Spleen (tissue), 7 donors: Measurements from ENCODE around the gene CEP41.

ENCODE experiments used
- POLR2A ChIP-seq, 3 donors: fragments of 450-650 bp; IDR thresholded peaks; one replicate each; pipeline ENCODE4 v1.5.1; 2017; ENCODE audit warnings: antibody characterized with exemption in 3 of 3, mild to moderate bottlenecking in 1 of 3
- TF ChIP-seq, protein P1 (sequence below), 11 experiments: fragments of 200-600 bp in 7 of 11; fragments of 450-650 bp in 4 of 11; sonication (generic) in 4 of 11; IDR thresholded peaks in 8 of 11; conservative IDR thresholded peaks in 3 of 11; 1 replicate in 7 of 11; 2 replicates in 4 of 11; pipeline versions ENCODE4 v1.4.0 to v1.8.0; 2016 to 2021; ENCODE audit warnings: antibody characterized with exemption in 11 of 11, inconsistent platforms in 4 of 11, mild to moderate bottlenecking in 1 of 11
- donor health status: DM: no; HTN: no; CAD: no; lungs with moderate emphysema.
- donor health status: DM: no; HTN: no; CAD: no.
- donor health status: DM: no; HTN: no; CAD: no.

DNA sequence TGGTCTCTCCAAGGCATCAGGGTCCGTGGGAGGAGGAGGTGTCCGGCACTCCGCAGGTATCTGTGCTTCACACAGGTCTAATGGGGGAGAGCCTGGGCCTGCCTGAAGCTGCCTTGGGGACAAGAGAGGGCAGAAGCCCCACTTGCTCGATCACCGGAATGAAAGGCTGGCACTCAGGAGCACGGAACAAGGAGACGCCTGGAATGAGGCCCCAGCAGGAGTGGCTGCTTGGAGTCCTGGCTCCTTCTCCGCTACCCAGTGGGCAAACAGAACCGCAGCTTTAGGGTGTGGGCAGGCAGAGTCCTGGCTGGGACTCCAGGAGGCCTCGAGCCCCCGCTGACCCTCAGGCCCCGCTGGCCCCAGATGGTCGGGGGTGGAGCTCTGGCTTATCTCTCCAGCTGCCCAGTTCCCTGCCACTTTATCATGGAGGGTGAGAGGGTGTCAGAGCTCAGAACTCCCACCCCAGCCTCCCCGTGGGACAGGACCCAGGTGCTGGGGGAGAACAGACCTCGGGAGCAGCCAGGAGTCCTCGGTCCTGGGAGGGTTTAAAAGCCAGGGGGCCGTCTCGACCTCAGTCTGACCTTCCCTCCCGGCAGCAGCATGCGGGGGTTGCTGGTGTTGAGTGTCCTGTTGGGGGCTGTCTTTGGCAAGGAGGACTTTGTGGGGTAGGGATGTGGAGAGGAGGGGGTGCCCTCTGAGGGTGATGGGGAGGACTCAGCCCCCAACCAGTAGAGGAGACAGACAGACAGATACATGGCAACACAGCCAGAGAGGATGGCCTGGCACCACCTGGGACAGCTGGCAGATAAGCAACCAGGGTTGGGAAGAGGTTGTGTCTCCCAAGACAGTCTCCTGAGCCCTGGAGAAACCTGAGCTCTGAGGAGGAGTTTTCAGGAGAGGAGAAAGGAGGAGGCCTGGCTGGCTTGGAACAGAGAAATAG, 60.6 kb downstream of the CEP41 start, which contains the start of gene CPA1:
- TF ChIP-seq, protein P1, sequence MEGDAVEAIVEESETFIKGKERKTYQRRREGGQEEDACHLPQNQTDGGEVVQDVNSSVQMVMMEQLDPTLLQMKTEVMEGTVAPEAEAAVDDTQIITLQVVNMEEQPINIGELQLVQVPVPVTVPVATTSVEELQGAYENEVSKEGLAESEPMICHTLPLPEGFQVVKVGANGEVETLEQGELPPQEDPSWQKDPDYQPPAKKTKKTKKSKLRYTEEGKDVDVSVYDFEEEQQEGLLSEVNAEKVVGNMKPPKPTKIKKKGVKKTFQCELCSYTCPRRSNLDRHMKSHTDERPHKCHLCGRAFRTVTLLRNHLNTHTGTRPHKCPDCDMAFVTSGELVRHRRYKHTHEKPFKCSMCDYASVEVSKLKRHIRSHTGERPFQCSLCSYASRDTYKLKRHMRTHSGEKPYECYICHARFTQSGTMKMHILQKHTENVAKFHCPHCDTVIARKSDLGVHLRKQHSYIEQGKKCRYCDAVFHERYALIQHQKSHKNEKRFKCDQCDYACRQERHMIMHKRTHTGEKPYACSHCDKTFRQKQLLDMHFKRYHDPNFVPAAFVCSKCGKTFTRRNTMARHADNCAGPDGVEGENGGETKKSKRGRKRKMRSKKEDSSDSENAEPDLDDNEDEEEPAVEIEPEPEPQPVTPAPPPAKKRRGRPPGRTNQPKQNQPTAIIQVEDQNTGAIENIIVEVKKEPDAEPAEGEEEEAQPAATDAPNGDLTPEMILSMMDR (IDR thresholded peaks at IDR 0.05 in 8 of 11, conservative IDR thresholded peaks at IDR 0.05 in 3 of 11) = no peak
- no peak for TF ChIP-seq POLR2A (IDR thresholded peaks at IDR 0.05)
